Measurements from ENCODE around the gene ITIH5. TPM values are rescaled to one million over a fixed set of nuclear protein-coding genes. Genes with fewer than 3 reads are reported as not detected.

The ITIH5 gene
- total and polyA plus RNA-seq, 2 donors from 2014 or later, result 13.1 to 23.3 TPM

GRCh38 chr10:7701158-7701742 lies 34.5 kb upstream of the ITIH5 start:
- H3K4me1 ChIP-seq (ENCODE audit: control insufficient read depth in 2 of 3, insufficient read depth in 2 of 3, low read depth in 1 of 3, low read length in 3 of 3), result peaks cover 0 to 14% (median 4%) of the 10 kb centered on the region in 3 donors
- FAIRE-seq (no peak), DNase-seq (no peak)
- no peaks in the 10 kb centered on the region for H3K36me3 ChIP-seq (ENCODE audit: control insufficient read depth in 2 of 3, insufficient read depth in 3 of 3, low read length in 3 of 3)
- H3K9me3 ChIP-seq (ENCODE audit: control insufficient read depth in 2 of 3, insufficient read depth in 1 of 3, low read length in 3 of 3), result no peaks in the 10 kb centered on the region
- intact Hi-C loops (cut with DNase I), result no loop called here
- H3K27ac ChIP-seq (ENCODE audit: low read depth in 2 of 2, low read length in 2 of 2), result no peak overlapping the region
- TF ChIP-seq, protein P1, sequence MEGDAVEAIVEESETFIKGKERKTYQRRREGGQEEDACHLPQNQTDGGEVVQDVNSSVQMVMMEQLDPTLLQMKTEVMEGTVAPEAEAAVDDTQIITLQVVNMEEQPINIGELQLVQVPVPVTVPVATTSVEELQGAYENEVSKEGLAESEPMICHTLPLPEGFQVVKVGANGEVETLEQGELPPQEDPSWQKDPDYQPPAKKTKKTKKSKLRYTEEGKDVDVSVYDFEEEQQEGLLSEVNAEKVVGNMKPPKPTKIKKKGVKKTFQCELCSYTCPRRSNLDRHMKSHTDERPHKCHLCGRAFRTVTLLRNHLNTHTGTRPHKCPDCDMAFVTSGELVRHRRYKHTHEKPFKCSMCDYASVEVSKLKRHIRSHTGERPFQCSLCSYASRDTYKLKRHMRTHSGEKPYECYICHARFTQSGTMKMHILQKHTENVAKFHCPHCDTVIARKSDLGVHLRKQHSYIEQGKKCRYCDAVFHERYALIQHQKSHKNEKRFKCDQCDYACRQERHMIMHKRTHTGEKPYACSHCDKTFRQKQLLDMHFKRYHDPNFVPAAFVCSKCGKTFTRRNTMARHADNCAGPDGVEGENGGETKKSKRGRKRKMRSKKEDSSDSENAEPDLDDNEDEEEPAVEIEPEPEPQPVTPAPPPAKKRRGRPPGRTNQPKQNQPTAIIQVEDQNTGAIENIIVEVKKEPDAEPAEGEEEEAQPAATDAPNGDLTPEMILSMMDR (IDR thresholded peaks at IDR 0.05; ENCODE audit: borderline replicate concordance, extremely low read depth, insufficient read depth), result no peak
- H3K4me3 ChIP-seq (ENCODE audit: low read length in 3 of 3), result no peak overlapping the region
- H3K9ac ChIP-seq (ENCODE audit: low read length in 3 of 3), result no peak overlapping the region
- no peaks in the 10 kb centered on the region for H3K27me3 ChIP-seq (ENCODE audit: control insufficient read depth, insufficient read depth, low read length)

- no peaks in the 10 kb centered on the region for H3K27me3 ChIP-seq (ENCODE audit: control insufficient read depth, insufficient read depth, low read length)
- FAIRE-seq (no peak), DNase-seq (no peak)
- peaks cover 0 to 17% (median 7%) of the 10 kb centered on the region in 3 donors for H3K4me1 ChIP-seq (ENCODE audit: control insufficient read depth in 2 of 3, insufficient read depth in 2 of 3, low read depth in 1 of 3, low read length in 3 of 3)
- intact Hi-C loops (cut with DNase I), result no loop called here
- no peak overlapping the region for H3K27ac ChIP-seq (ENCODE audit: low read depth in 2 of 2, low read length in 2 of 2)
- TF ChIP-seq, protein P1 (IDR thresholded peaks at IDR 0.05; ENCODE audit: borderline replicate concordance, extremely low read depth, insufficient read depth), result no peak
- no peak overlapping the region for H3K9ac ChIP-seq (ENCODE audit: low read length in 3 of 3)
- H3K9me3 ChIP-seq (ENCODE audit: control insufficient read depth in 2 of 3, insufficient read depth in 1 of 3, low read length in 3 of 3), result no peaks in the 10 kb centered on the region
- H3K4me3 ChIP-seq (ENCODE audit: low read length in 3 of 3), result no peak overlapping the region
- no peaks in the 10 kb centered on the region for H3K36me3 ChIP-seq (ENCODE audit: control insufficient read depth in 2 of 3, insufficient read depth in 3 of 3, low read length in 3 of 3)
These were observed 33.9 kb upstream of the ITIH5 start for GRCh38 chr10:7700577-7701125.

- peaks cover 0 to 3% (median 0%) of the 10 kb centered on the region in 3 donors for H3K9me3 ChIP-seq (ENCODE audit: control insufficient read depth in 2 of 3, insufficient read depth in 1 of 3, low read length in 3 of 3)
- DNase-seq (no peak), FAIRE-seq (no peak)
- intact Hi-C loops (cut with DNase I), result no loop called here
- H3K36me3 ChIP-seq (ENCODE audit: control insufficient read depth in 2 of 3, insufficient read depth in 3 of 3, low read length in 3 of 3), result no peaks in the 10 kb centered on the region
- no peaks in the 10 kb centered on the region for H3K27me3 ChIP-seq (ENCODE audit: control insufficient read depth, insufficient read depth, low read length)
- TF ChIP-seq, protein P1 (IDR thresholded peaks at IDR 0.05; ENCODE audit: borderline replicate concordance, extremely low read depth, insufficient read depth), result no peak
- H3K4me3 ChIP-seq (ENCODE audit: low read length in 3 of 3), result no peak overlapping the region
- peaks cover 0 to 17% (median 7%) of the 10 kb centered on the region in 3 donors for H3K4me1 ChIP-seq (ENCODE audit: control insufficient read depth in 2 of 3, insufficient read depth in 2 of 3, low read depth in 1 of 3, low read length in 3 of 3)
- no peak overlapping the region for H3K9ac ChIP-seq (ENCODE audit: low read length in 3 of 3)
- no peak overlapping the region for H3K27ac ChIP-seq (ENCODE audit: low read depth in 2 of 2, low read length in 2 of 2)
These were observed 30.7 kb upstream of the ITIH5 start for GRCh38 chr10:7697426-7697825.
